Sciatic nerve (tissue), 2 donors: ENCODE results near the gene NTM. TPM values are rescaled to one million over a fixed set of nuclear protein-coding genes. Genes with fewer than 3 reads are reported as not detected.
A peak's percentile ranks its signal among the peaks of the same experiment; 100 is the strongest.

Experiments used
- ATAC-seq: fragments of 200-7000 bp; cut with Tn5 transposase; one replicate; pipeline ENCODE4 v1.9.1; 2020; ENCODE audit warnings: mild to moderate bottlenecking, moderate library complexity
- DNase-seq: peaks from one replicate; pipeline ENCODE4 v3.0.0-alpha.2; 2020; ENCODE audit warnings: low spot score
- intact Hi-C: fragments of 100-400 bp; cut with DNase I; formaldehyde crosslinking; loops from one replicate; pipeline ENCODE4 v1.14.2; 2022
- total RNA-seq: library from RNA; stranded (reverse); fragmentation: NEBNext Ultra II Directional; extraction: Animal tissue kit (Norgen Biotek cat#: 25700); gene quantifications from one replicate; pipeline ENCODE4 v1.2.1, GENCODE V29; 2021
- donor health status: DM: no; HTN: no; CAD: no.
- donor health status: DM: no; HTN: no; CAD: no.

Gene NTM
- total RNA-seq, 1 donor from 2014 or later, result 19.5 TPM

DNA sequence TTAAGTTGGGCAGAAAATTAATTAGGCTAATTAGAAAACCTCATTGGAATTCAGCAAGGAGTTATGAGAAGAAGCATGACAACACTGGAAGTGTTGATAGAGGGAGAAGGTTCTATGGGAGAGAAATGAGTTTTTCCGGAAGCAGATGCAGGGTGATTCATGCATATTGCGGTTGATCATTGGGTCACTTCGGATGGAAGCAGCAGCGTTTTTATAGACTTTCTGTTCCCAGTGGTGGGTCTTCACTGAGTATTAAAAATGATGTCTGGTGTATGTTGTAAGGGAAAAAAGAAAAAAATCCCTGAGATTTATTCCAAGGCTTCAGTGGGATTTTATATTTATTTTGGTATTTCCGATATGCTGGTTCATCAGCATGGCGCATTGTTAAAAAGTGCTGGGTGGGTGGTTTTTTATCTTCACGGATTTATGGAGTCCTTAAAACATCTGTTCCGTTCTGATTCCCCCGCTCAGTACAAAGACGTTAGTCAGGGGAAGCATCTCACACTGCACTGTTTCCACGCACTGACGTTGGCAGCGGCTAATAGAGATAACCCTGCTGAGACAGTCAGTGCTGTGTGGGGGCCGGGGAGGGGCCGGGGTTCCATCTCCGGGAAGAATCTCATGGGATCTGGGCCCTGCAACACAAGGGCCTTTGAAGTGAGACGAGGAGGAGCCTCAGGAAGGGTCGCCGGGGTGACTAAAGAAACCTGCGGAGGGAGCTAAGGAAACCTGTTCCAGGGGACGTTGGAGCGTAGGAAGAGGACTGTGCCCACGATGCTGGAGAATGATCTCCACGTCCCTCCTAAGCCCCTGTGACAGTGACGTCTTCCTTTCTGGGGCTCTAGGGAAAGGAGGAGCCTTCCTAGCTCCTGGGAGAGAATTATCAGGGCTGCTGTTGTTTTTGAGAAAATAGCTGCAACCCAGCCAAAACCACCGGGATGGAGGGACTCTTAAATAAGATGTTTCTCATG is 390.0 kb downstream of the NTM start:
- intact Hi-C loops, result no loop called here
- peak; percentile 90 for ATAC-seq
- peak; percentile 66 for DNase-seq

DNA sequence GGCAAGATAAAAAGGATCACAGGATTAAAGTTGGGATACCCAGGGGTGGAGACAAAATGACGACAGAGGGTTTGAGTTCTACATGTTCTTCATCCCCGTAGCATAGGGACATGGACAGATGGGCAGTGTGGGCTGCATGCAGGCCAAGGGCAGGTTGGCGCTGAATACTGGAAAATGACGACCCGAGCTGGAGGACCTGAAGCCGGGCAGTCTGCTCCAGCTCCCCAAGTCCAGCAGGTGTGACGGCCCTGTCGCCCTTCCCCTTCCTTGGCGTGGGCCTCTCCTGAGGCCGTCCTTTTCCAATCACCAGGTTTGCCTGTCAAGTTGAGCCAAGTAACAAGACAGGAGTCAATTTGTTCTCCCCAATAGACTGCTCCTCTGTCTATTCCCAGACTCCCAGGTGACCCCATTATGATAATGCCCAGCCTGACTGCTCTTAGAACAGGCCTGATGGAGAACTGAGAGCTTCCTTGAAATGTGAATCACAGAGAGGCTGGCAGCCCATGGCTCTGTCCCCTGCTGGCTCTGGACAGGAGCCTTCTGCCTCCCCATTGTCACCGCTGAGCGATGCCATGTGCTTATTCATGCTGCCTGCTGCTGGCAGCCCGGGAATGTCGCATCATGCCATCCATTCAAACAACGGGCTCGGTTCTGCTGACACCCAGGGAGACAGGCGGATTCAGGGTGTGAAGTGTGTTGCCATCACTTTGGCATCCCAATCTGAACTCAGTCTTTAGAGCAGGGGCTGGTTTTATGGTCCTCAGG is 392.1 kb downstream of the NTM start:
- no peak for ATAC-seq
- no peak for DNase-seq
- intact Hi-C loops, result no loop called here

DNA sequence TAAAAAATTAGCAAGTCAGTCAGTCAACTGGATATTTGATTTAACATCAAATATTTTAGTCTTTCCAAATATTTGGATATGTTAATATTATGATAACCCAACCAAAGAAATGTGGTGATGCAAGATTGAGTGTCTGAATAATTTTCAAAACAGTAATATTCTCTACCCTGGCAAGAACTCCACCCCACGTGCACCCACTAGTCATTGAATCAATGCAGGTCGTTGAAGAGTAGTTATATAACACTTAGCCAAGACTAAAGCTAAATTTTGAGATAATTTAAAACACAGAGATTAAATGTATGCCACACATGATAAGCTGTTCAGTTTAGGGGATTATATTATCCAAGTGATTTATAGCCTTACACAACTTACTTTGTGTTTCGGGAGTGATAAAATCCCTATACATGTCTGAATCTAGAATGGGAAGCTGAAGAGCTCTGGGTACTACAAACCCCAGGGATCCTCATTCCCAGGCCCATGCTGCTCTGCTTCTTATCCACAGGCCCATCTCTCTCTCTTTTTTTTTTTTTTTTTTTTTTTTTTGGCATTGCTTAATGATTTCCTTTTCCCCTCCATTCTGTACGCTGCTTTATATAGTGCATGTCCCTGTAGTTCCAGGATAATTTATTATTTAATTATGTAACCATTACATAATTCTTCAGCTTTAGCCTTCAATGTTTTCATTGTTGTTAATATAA is 392.9 kb downstream of the NTM start:
- DNase-seq (no peak), ATAC-seq (peak; percentile 28)

DNA sequence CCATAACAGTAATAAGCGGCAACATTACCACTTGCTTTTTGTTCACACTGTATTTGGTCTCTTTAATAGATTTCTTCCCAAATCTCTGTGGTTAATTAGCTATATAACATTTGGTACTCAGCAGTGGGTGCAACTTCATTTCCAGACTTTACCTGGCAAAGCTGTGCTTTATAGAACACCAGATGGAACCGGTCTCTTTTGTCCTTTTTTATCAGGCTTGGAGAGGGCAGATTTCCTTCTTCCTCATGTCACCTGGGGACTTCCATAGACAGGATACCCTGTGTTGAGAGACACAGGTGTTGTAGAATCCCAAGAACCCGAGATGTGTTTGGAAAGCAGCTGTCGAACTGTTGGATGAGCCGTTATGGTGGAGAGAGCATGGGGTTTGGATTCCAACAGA is 393.7 kb downstream of the NTM start:
- intact Hi-C loops, result no loop called here
- no peak for DNase-seq
- ATAC-seq, result no peak

More for the DNA sequence above, 392.9 kb downstream of the NTM start:
- intact Hi-C loops, result no loop called here

DNA sequence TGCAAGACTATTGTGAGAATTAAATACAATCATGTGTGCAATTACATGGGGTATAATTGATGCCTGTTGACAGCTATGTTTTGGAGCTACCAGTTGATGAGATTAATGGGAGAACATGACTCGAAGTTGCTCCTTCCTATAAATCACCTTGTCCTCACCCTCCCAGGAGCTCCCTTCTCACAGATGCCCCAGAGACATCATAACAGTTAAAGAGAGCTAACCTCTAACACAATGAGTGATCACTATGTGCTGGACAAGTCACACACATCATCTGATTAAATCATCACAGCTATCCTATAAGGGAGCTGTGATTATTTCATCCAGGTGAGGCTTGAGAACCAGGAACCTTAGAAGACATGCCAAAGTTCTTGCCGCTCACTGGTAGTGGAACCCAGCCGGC is 394.2 kb downstream of the NTM start:
- ATAC-seq, result no peak
- intact Hi-C loops, result no loop called here
- no peak for DNase-seq

DNA sequence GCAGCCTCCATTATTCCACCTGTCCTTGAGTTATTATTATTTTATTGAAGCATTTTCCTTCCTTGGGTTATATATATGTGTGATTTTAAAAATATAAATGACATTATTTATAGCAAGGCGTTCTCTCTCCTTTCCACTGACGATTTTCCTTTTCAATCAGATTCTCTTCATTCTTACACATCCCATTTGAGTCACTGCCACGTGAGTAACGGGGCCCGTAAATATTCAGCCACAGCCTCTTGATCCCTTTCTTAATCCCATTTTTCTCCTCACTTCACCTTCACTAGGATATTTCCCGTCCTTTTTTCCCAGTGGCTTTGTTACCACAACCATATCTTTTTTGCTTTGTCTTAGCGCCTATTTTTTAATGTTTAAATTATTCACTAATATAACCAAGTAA is 396.2 kb downstream of the NTM start:
- DNase-seq, result no peak
- intact Hi-C loops, result no loop called here
- no peak for ATAC-seq

DNA sequence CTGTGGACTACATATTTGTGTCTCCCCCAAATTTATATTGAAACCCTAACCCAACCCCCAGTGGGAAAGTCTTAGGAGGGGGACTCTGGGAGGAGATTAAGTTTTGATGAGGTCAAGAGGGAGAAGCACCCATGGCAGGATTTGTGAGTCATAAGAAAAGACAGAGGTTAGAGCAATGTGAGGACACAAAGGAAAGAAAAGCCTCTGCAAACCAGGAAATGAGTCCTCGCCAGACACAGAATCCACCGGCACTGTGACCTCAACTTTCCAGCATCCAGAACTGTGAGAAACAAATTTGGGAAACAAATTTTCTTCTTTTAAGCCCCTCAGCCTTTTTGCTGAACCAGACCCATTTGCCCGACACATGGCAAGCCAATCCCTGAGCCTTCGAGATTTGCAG is 397.0 kb downstream of the NTM start:
- DNase-seq, result no peak
- intact Hi-C loops, result no loop called here
- ATAC-seq, result no peak

DNA sequence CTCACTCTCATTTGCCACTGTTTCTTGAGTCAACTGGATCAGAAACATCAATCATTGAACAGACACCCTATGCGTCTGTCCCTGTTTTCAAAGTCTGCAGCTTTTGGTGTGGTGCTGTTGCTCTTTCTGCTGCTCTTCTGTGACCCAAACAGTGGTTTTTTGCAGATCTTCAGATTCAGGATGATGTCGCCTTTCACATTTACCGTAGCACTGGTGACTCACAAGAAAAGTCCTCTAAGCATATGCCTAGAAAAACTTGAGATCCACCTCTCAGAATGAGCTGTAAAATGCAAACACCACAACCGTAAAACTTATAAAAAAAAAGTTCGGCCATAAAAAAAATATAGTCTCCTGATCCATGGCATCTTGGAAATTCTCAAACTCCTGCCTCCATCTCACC is 400.4 kb downstream of the NTM start:
- DNase-seq (no peak), ATAC-seq (no peak)
- intact Hi-C loops, result no loop called here

DNA sequence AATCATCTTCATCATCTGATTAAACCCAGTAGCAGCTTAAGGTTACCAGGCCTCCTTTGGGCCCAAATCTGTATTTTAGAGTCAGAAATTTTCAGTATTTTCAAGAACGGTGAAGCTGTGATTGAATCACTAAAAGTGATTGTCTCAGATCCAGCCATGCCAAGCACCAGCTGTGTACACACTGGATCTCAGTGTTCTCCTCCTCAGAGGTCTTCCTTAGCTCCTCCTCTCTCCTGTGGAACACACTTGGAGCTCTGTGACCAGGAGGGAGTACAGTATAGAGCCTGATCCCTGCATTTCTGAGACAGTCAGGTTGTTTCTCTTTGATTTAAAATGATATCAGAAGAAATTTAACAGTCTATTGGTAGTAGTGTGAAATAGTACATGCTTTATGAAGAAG is 401.1 kb downstream of the NTM start:
- peak; percentile 50 for ATAC-seq
- intact Hi-C loops, result no loop called here

DNA sequence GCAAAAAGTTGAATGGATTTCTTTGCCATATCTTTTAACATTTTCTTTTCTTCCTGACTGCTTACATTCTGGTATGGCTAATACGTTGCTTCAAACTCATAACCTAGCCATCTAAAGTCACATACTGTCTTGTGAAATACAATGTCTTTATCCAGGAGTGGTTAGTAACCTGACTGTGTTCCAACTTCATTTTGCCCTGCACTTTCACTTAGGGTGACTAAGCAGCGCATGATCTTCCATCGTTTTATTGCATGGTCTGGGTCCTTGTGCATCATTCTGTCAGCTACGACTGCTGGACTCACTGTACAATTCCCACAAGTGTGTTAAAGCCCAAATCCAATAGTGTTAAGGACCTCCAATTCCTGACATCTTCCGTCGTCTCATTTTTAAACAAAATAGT is 403.2 kb downstream of the NTM start:
- intact Hi-C loops, result no loop called here
- DNase-seq (no peak), ATAC-seq (no peak)

More for the DNA sequence above, 401.1 kb downstream of the NTM start:
- DNase-seq, result no peak

DNA sequence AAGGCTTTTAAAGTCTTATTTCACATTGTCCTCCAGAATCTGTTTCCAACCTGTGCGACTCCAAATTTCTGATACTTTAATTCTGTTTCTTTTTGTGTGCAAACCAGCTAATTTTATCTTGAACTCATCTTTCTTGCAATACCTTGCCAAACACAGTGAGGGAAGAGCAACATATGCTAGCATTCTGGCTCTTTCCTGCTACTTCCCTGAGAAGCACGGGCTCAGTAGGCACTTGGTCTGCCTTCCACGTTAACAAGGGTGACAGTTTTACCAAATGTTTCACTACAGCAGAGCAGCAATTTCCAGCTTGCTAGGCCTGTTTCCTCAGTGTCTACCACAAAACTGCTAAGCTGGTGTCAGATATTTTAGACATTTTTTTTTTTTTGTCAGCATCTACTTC is 405.8 kb downstream of the NTM start:
- DNase-seq (no peak), ATAC-seq (no peak)
- intact Hi-C loops, result no loop called here

DNA sequence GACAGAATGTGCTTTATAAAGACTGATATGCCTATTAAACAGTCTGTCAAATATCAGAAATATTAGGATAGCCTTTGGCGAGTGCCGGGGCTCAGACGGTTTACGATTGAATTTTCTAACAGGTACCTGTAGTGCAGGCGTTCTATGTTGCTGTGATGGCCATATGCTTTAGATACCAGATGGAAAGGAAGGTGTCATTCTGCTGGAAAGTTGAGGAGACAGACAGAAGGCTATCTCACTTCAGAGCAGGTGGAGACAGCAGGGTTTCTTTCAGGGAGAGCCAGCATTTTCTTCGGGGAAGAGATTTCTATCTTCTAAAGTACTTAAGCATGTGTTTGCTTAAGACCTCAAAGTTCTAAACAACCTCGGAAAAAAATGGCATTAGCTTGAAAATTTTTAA is 415.4 kb downstream of the NTM start:
- ATAC-seq (no peak), DNase-seq (no peak)
- intact Hi-C loops, result no loop called here

DNA sequence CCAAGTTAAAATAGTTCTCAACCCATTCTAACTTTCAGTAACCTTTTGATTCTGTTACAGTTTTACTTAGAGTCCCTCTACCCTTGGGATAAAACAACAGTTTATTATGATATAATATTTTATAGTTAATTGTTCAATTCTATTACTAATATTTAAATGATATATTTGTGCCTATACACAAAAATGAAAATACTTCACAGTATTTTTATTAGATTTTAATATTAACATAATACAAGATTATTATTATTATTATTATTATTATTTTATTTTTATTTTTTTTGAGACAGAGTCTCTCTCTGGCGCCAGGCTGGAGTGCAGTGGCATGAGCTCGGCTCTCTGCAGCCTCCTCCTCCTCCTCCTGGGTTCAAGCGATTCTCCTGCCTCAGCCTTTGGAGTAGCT is 416.7 kb downstream of the NTM start:
- intact Hi-C loops, result no loop called here
- DNase-seq, result no peak
- no peak for ATAC-seq

DNA sequence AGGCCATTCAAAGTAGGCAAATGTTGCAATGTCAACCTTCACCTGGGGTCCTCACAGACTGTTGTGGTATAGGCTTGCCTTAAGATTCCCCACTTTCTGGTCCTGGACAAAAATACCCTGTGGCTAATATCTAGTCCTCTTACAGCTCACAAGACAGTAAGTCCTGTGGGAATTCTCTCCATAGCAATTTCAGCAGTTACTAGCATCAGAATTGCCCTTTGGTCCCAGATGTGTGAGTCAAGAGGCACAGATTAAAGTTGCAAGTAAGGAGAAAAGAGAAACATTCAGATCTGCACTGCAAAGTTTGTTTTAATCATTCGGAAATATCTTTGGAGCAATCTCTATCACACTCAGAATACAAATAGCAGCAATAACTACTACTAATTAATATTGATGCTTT is 420.2 kb downstream of the NTM start:
- ATAC-seq, result no peak
- no peak for DNase-seq
- intact Hi-C loops, result no loop called here

DNA sequence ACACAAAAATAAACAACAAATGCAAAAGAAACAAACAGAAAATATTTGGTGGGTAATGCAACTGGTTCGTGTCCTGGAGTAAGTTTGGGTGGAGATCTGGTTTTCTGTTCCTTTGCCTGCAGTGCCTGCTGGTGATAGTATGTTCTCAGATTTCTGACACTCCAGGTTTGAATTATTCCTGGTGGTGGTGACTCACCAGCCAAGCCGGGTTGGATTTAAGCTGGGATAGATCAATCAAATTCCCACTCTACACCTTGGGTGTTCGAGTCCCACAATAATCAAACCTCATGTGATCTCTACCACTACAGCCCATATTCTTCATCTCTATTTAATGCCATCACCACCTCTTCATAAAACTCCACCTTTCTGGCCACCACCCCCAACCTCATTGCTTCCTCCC is 421.8 kb downstream of the NTM start:
- ATAC-seq (no peak), DNase-seq (no peak)
- intact Hi-C loops, result no loop called here

DNA sequence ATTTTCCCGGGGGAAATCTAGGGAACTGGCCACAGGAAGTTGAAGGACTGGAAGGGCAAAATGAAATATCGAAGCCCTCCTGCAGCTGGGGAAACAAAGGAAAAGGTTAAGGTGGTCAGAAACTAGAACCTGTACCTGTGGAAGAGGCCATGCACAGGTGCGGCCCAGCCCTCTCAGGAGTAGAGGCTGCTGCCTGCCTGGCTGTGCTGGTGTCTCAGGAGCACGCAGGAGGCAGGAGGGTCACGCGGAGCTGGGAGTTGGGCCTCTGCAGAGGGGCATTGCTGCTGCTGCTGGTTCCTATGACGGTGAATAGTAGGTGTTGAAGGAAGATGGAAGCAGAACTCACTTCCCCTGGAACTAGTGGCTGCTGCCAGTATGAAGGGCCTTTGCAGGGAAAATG is 425.7 kb downstream of the NTM start:
- no peak for DNase-seq
- intact Hi-C loops, result no loop called here
- ATAC-seq, result no peak

DNA sequence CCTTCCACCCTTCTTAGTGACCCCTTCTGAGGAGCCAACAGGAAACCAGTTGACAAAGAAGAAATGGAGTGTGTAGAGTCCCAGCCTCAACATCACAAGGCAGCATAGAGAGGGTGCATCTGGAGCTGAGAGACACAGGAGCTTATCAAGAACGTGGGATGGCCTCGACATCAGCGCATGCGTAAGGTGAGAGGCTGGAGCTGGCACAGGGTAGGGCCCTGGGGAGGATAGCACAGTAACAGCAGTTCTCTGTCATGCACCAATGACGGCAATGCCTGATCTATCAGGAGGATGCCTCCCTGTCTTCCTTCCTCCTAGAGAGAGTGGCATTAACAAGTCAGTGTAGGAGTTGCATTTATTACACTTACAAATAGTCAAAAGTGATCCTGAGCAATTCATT is 426.1 kb downstream of the NTM start:
- intact Hi-C loops, result no loop called here
- no peak for ATAC-seq
- no peak for DNase-seq

DNA sequence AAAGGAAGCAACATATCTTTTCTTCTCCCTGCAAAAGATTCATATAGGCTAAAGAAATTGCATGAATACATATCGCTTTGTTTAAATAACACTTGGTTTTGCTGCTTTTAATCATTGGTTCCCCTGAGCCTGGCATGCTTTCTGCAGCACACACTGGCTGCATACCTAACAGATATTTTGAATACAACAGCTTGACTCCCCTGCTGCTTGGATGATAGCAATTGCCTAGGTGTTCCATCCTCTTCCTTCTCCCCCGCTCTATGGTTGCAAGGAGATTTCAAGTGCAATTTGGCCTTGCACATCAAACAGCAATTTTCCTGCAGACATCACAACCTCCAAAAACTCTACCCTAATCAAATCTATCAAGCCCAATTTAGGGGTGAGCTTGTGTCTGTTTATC is 430.0 kb downstream of the NTM start:
- ATAC-seq, result no peak
- DNase-seq, result no peak
- intact Hi-C loops, result no loop called here

DNA sequence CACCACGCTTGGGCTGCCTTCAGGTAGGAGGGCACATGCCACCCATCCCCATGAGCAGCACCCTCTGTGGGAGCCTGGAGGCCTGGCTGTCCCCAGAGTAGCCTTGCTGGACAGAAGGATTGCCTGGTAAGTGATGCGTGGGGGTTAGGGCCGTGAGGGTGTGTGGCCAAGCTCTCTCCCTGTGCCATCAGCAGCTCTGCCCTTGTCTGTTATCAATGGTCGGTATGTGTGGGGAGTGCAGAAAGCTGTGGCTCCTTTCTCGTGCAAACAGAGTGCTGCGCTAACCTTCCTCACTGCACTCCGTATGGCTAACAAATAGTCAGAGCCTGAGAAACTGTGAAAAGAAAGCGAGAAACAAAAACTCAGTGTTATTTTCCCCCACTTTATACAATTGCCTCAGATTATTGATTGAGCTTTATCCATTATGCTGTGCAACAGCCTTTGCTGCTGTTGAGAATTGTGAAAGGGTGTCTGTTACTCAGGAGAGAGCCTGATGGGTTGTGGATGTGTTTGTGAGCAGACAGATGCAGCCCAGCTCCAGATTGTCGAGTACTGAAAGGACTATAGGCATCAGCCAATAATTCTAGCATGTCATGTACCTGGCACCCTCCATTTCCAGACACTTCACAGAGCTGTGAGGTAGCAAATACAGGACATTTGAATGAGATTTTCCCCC is 432.2 kb downstream of the NTM start:
- intact Hi-C loops, result no loop called here

More for the DNA sequence above, 432.2 kb downstream of the NTM start:
- no peak for ATAC-seq
- no peak for DNase-seq
